Measurements from ENCODE around the gene THAP7.
"Not testable (repeated sequence)": the region's sequence is repeated elsewhere in the genome, so short reads cannot be mapped to it uniquely, and the experiment has no call there.

The THAP7 gene

GRCh38 chr22:21012446-21013407 is 10.8 kb upstream of the THAP7 start:
- no peak for DNase-seq (ENCODE audit: low read depth)

DNA sequence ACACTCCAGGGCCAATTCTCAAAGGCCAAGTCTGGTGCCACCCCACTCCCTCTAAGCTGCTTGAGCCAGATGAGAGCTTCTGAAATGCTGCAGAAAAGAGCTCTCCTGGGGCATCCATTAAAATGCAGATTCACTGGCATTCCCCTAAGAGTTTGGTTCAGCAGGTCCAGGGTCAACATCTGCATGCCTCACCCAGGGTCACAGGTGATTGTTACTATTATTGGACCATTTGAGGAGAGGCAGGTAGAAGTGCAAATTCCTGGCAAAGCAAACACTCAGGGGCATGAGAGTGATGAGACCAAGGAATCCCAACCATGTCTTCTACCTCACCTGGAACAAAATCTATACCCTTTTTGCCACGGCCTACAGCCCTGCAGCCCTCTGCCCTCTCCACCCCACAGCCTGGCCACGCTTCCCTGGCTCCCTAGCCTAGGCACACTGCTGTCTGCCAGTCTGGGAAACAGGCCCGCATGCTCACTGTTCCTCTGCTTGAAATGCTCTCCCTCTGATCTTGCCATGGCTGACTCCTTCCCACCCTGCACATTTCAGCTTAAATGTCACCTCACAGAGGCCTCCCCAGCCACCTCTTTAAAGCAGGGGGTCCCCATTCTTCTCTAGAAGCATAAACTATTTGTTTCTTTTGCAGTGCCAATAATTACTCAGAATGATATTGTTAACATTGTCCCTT is 8.7 kb upstream of the THAP7 start:
- DNase-seq (ENCODE audit: low read depth): no peak

DNA sequence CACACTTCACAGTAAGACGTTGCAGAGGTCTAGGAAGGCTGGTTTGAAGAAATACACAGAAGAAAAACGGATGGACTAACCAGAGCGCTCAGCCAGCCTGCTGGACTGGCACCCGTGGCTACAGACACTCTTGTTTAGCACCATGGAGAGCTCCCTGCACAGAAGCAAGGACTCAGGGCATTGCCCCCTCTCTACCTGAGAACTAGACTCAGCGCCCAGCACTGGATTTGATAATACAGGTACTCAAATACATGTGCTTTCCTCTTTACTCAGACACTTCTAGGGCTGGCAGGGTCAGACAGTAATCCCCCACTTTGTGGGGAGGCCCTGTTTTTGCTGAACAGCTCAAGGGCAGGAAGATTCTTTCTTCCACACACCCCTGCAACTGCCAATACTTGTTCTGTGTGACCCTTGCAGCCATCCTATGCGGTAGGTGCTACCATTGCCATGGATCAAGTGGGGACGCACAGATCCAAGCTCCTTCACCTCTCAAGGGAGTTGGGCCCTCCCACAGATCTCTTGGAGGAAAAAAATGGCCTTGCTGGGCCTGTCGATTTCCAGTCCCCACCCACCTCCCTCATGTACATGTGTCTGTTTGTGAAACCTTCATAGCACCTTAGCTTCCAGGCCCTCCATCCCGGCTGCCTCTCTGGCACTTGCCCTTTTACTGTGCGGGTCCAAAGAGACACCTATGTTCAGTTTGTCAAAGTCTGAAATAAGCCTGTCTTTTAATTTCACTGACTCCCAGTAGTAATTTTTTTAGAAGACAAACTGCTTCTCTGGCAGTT is 7.9 kb upstream of the THAP7 start:
- DNase-seq (ENCODE audit: low read depth): peak; percentile 60

- not testable (repeated sequence) for DNase-seq (ENCODE audit: low read depth)
Measured at GRCh38 chr22:21009208-21009607, 7.3 kb upstream of the THAP7 start.

DNA sequence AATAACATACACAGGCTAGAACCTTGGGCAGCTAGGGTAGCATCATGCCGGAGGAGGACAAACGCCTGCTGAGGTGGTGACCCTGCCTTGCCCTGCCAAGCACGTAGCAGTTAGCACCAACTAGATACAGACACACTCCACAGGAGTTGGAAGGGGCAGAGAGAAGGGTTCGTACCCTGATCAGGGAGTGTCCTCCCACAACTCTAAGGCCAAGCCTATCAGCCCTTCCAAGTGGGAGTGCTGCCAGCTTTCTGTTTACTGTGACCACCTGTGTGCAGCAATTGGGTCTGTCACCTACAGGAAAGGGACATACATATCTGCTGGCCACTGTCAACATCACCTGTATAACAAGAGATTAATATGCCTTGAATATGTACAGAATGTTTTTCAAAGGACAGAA is 1.9 kb upstream of the THAP7 start:
- DNase-seq (ENCODE audit: low read depth): no peak

- peak; percentile 30 for DNase-seq (ENCODE audit: low read depth)
Measured at GRCh38 chr22:21000987-21001600, 824 bp downstream of the THAP7 start.

DNA sequence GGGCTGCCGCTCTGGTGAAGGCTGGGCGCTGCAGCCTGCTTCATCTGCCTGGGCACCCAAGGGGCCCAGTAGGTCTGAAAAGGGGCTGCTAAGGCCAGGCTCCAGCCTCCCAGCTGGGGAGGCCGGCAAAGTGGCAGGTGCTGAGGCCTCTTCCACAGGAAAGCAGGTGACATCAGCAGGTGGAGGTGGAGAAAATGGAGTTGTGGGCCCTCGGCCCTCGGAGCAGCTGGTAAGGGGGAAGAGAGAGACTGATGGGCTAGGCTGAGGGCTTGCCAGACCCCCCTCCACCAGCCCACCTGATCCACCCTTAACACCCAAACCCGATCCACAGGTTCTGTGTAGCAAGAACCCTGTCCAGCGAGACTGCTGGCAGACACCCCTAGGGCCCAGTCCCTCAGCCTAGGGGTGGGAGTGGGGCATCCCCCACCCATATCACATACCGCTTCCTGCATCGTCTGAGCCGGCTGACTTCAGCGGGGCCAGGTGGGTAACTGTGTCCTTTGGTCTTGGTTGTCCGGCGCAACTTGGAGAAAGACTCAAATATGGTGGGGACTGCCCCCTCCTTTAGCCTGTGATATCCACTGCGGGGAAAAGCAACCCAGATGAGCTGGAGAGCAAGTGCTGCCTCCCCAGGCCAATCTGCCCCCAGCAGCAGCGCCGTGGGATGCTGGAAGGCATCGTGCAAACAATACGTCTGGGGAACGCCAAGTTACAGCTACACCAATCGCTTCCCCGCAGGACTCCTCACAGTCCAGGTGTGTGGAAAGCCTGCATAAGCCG is 1.5 kb downstream of the THAP7 start:
- no peak for DNase-seq (ENCODE audit: low read depth)

- no peak for DNase-seq (ENCODE audit: low read depth)
Measured at GRCh38 chr22:20999350-21000206, 2.3 kb downstream of the THAP7 start.

DNA sequence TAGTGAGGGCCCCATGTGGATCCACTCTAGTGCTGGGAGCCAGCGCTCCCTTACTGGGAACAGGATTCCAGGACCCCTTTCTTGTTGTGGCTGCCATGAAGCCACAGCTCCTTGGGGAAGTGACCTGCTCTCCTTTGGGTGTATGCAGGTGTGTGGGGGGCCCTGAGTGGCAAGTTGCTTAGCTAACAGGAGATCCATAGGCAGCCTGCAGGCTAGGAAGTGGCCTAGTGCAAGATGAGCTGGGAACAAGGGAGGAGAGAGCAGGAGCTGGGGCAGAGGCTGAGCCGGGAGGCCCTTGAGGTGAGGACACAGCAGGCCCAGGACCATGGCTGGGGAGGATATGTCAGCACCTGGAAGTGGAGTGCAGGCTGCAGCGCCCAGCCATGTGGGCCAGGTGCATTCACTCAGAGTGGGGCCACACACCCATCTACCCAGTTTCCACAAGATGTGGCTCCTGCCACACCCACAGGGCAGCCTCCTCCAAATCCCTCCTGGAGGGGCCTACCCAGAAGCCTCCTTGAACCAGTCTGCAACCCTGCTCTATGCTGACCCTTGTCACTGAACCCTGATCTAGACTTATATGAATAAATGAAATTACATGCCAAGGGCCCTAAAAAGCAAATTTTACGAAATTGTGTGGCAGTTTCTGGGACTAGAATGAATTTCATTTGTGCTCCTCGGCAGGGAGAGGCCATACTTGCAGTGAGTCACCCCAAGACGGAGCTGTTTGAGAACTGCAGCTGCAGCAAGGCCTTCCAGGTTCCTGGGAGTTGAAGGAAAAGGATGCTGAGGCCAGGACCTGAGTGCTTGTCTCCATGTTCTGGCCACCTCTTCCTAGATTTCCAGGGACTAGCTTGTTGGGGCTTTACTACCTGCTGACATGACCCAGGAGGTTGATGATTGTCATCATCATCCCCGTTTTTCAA is 3.2 kb downstream of the THAP7 start:
- DNase-seq (ENCODE audit: low read depth): peak; percentile 53

DNA sequence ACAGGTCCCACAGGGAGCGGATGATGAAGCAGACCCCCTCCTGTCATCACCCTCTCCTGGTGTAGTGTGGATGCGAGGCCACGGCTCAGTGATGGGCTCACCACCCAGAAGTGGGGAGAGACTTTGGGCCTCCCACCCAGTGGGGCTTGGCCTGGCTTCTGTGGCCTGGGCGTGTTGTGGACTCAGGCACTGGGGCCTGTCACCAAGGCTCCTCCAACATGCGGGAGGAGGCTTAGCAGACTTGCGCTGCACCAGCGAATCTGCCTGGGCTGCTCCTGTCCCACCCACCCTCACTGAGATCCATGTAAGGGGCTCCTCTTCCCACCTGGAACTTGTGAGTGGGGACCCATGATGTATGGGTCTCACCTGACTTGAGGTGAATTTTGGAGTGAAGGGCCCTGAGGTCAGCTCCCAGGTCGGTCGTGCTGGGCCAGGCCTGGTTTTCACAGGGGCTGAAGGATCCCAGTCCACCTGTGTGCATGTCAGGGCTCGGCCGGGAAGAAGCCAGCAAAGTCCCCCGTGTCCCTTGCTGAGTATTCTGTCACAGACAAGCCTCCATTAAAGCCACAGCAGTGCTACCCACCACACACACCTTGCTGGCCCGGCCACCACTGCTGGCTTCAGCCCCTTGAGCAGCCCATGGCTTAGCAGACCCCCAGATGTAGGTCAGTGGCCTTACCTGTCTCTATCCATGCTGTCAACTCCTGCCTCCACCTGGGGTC is 4.2 kb downstream of the THAP7 start:
- DNase-seq (ENCODE audit: low read depth): no peak

- DNase-seq (ENCODE audit: low read depth): no peak
Measured at GRCh38 chr22:20996598-20997535, 5.1 kb downstream of the THAP7 start.

DNA sequence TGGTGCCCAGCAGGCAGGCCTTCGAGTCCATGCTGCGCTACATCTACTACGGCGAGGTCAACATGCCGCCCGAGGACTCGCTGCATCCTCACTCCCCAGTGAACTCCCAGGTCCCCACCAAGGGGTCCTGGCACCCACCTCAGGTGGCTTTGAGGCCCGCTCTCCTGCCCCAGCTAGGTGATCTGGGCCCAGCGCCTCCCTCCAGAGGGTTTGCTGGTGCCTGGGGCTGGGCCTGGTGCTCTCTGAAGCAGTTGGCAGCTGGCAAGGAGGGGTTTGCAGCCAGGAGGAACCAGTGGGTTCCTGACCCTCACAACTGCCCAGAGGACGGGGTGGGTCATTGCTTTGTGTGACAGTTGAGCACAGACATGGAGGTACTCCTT is 5.9 kb downstream of the THAP7 start:
- no peak for DNase-seq (ENCODE audit: low read depth)

DNA sequence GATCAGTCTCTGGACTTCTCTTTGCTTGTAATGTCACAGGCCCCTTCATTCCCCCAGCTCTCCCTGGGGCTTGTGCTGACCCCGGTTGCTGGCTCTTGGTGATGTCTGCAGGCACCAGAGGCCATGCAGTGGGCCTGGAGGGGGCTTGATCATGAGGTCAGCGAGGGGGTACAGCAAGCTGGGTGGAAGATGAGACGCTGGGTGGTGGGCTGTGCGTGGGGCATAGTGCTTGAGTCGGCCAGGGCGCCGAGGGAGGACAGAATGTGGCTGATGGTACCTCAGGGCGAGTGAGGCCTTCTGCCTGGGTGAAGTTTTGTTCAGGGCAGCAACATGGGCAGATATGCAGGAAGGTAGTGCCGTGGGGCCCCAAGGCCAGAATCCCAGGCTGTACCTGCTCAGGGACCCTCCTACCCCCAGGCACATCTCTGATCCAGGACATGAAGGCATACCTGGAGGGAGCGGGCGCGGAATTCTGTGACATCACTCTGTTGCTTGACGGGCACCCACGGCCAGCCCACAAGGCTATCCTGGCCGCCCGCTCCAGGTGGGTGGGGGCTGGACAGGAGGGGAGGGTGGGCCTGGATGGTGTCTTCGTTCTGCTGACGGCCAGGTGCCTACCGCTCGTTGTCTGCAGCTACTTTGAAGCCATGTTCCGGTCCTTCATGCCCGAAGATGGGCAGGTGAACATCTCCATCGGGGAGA is 6.4 kb downstream of the THAP7 start:
- no peak for DNase-seq (ENCODE audit: low read depth)

- DNase-seq (ENCODE audit: low read depth): no peak
Measured at GRCh38 chr22:20994902-20995241, 7.0 kb downstream of the THAP7 start.

DNA sequence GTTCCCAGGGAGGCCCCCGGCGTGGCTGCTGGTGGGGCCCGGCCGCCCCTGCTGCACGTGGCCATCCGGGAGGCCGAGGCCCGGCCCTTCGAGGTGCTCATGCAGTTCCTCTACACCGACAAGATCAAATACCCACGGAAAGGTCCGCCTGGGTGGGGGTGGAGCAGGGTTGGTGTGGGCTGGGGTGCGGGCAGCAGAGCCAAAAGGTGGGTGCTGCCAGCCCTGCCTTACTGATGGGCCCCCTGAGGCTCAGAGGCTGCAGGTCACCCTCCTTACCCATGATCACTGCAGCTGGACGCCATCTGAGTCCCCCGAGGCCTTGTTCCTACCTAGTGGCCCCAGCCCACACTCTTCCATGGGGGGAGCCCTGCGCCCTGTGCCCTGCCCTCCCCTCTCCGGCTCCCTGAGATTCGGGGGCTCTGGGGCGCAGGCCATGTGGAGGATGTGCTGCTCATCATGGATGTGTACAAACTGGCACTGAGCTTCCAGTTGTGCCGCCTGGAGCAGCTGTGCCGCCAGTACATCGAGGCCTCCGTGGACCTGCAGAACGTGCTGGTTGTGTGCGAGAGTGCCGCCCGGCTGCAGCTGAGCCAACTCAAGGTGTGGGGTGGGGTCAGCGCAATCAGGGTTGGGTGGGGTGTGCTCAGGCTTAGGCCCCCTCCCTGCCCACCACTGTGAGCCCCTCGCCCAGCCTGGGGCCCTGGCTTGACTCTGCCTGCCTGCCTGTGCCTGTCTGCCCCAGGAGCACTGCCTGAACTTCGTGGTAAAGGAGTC is 7.6 kb downstream of the THAP7 start:
- DNase-seq (ENCODE audit: low read depth): no peak

All from ELR (cell line).